HEK293 (cell line): Measurements from ENCODE around the gene IRX3.

Source experiments
- ATF2 ChIP-seq: fragments of 450-650 bp; formaldehyde crosslinking; IDR thresholded peaks from 2 replicates; pipeline ENCODE4 v1.5.1; 2016; ENCODE audit warnings: missing biosample characterization, missing genetic modification characterization, low read depth
- BCL11B ChIP-seq: fragments of 450-650 bp; formaldehyde crosslinking; IDR thresholded peaks from 2 replicates; pipeline ENCODE4 v1.5.1; 2016; ENCODE audit warnings: low read depth, missing biosample characterization, missing genetic modification characterization
- GLIS2 ChIP-seq: fragments of 450-650 bp; formaldehyde crosslinking; IDR thresholded peaks from 2 replicates; pipeline ENCODE4 v1.5.1; 2016; ENCODE audit warnings: missing biosample characterization, missing genetic modification characterization
- KLF1 ChIP-seq: fragments of 450-650 bp; formaldehyde crosslinking; IDR thresholded peaks from 2 replicates; pipeline ENCODE4 v1.5.1; 2016; ENCODE audit warnings: missing biosample characterization, missing genetic modification characterization
- PRDM4 ChIP-seq: fragments of 450-650 bp; formaldehyde crosslinking; IDR thresholded peaks from 2 replicates; pipeline ENCODE4 v1.5.1; 2017; ENCODE audit warnings: missing biosample characterization, missing genetic modification characterization
- TSHZ1 ChIP-seq: fragments of 450-650 bp; formaldehyde crosslinking; IDR thresholded peaks from 2 replicates; pipeline ENCODE4 v1.5.1; 2016; ENCODE audit warnings: missing biosample characterization, missing genetic modification characterization, borderline replicate concordance
- YY1 ChIP-seq: fragments of 450-650 bp; formaldehyde crosslinking; IDR thresholded peaks from 2 replicates; pipeline ENCODE4 v1.5.1; 2018; ENCODE audit warnings: missing biosample characterization, missing genetic modification characterization
- YY2 ChIP-seq: fragments of 450-650 bp; formaldehyde crosslinking; IDR thresholded peaks from 2 replicates; pipeline ENCODE4 v1.5.1; 2016; ENCODE audit warnings: missing biosample characterization, missing genetic modification characterization
- ZNF138 ChIP-seq: fragments of 450-650 bp; formaldehyde crosslinking; IDR thresholded peaks from 2 replicates; pipeline ENCODE4 v1.5.1; 2016; ENCODE audit warnings: missing biosample characterization, missing genetic modification characterization, borderline replicate concordance
- ZNF157 ChIP-seq: fragments of 450-650 bp; formaldehyde crosslinking; IDR thresholded peaks from 2 replicates; pipeline ENCODE4 v1.5.1; 2016; ENCODE audit warnings: missing biosample characterization, missing genetic modification characterization
- ZNF175 ChIP-seq: fragments of 450-650 bp; formaldehyde crosslinking; IDR thresholded peaks from 2 replicates; pipeline ENCODE4 v1.5.1; 2016; ENCODE audit warnings: missing biosample characterization, missing genetic modification characterization
- ZNF23 ChIP-seq: fragments of 450-650 bp; formaldehyde crosslinking; IDR thresholded peaks from 2 replicates; pipeline ENCODE4 v1.5.1; 2016; ENCODE audit warnings: missing biosample characterization, missing genetic modification characterization, borderline replicate concordance
- ZNF26 ChIP-seq: fragments of 450-650 bp; formaldehyde crosslinking; IDR thresholded peaks from 2 replicates; pipeline ENCODE4 v1.5.1; 2016; ENCODE audit warnings: missing biosample characterization, missing genetic modification characterization
- ZNF366 ChIP-seq: fragments of 450-650 bp; formaldehyde crosslinking; conservative IDR thresholded peaks from 2 replicates; pipeline ENCODE4 v1.5.1; 2016; ENCODE audit warnings: missing biosample characterization, missing genetic modification characterization
- ZNF391 ChIP-seq: fragments of 450-650 bp; formaldehyde crosslinking; IDR thresholded peaks from 2 replicates; pipeline ENCODE4 v1.5.1; 2016; ENCODE audit warnings: low read depth, missing biosample characterization, missing genetic modification characterization, borderline replicate concordance
- ZNF423 ChIP-seq: fragments of 450-650 bp; formaldehyde crosslinking; IDR thresholded peaks from 2 replicates; pipeline ENCODE4 v1.5.1; 2016; ENCODE audit warnings: missing biosample characterization, missing genetic modification characterization
- ZNF48 ChIP-seq: fragments of 450-650 bp; formaldehyde crosslinking; IDR thresholded peaks from 2 replicates; pipeline ENCODE4 v1.5.1; 2016; ENCODE audit warnings: missing biosample characterization, missing genetic modification characterization
- ZNF488 ChIP-seq: fragments of 450-650 bp; formaldehyde crosslinking; IDR thresholded peaks from 2 replicates; pipeline ENCODE4 v1.5.1; 2016; ENCODE audit warnings: missing biosample characterization, missing genetic modification characterization
- ZNF510 ChIP-seq: fragments of 450-650 bp; formaldehyde crosslinking; IDR thresholded peaks from 2 replicates; pipeline ENCODE4 v1.5.1; 2018; ENCODE audit warnings: mild to moderate bottlenecking, missing genetic modification characterization, missing biosample characterization; ENCODE audit not compliant: insufficient replicate concordance
- ZNF513 ChIP-seq: fragments of 450-650 bp; IDR thresholded peaks from 2 replicates; pipeline ENCODE4 v1.5.1; 2018; ENCODE audit warnings: missing biosample characterization, missing genetic modification characterization
- ZNF514 ChIP-seq: fragments of 450-650 bp; formaldehyde crosslinking; IDR thresholded peaks from 2 replicates; pipeline ENCODE4 v1.5.1; 2016; ENCODE audit warnings: missing biosample characterization, missing genetic modification characterization
- ZNF544 ChIP-seq: fragments of 450-650 bp; formaldehyde crosslinking; IDR thresholded peaks from 2 replicates; pipeline ENCODE4 v1.5.0; 2017; ENCODE audit warnings: missing biosample characterization, missing genetic modification characterization
- ZNF549 ChIP-seq: fragments of 450-650 bp; IDR thresholded peaks from 2 replicates; pipeline ENCODE4 v1.5.1; 2018; ENCODE audit warnings: missing biosample characterization, missing genetic modification characterization, mild to moderate bottlenecking, inconsistent platforms, moderate library complexity
- ZNF560 ChIP-seq: fragments of 450-650 bp; formaldehyde crosslinking; IDR thresholded peaks from 2 replicates; pipeline ENCODE4 v1.5.1; 2017; ENCODE audit warnings: missing biosample characterization, missing genetic modification characterization, borderline replicate concordance
- ZNF571 ChIP-seq: fragments of 450-650 bp; formaldehyde crosslinking; IDR thresholded peaks from 2 replicates; pipeline ENCODE4 v1.5.0; 2017; ENCODE audit warnings: missing biosample characterization, missing genetic modification characterization
- ZNF623 ChIP-seq: fragments of 450-650 bp; formaldehyde crosslinking; IDR thresholded peaks from 2 replicates; pipeline ENCODE4 v1.5.1; 2016; ENCODE audit warnings: missing biosample characterization, missing genetic modification characterization
- ZNF768 ChIP-seq: fragments of 450-650 bp; formaldehyde crosslinking; IDR thresholded peaks from 2 replicates; pipeline ENCODE4 v1.5.1; 2018; ENCODE audit warnings: missing biosample characterization, mild to moderate bottlenecking, missing genetic modification characterization
- ZSCAN30 ChIP-seq: fragments of 450-650 bp; IDR thresholded peaks from 2 replicates; pipeline ENCODE4 v1.5.1; 2018; ENCODE audit warnings: missing biosample characterization, mild to moderate bottlenecking, missing genetic modification characterization, moderate library complexity

Gene IRX3

GRCh38 chr16:54284931-54285413 is 1.6 kb downstream of the IRX3 start (continued):
- TF ChIP-seq BCL11B (tag by site-specific recombination): no peak
- no peak for TF ChIP-seq ZNF623 (tag by site-specific recombination)
- no peak for TF ChIP-seq YY2
- no peak for TF ChIP-seq TSHZ1
- TF ChIP-seq ZNF423 (tag by site-specific recombination): no peak
- TF ChIP-seq ZNF175: no peak
- TF ChIP-seq ZNF157 (tag by site-specific recombination): no peak
- peak; percentile 79 for TF ChIP-seq GLIS2 (tag by site-specific recombination)
- no peak for TF ChIP-seq ZNF560 (tag by site-specific recombination)
- peak; percentile 93 for TF ChIP-seq ZNF513 (tag by site-specific recombination)
- TF ChIP-seq ZNF26 (tag by site-specific recombination): no peak
- no peak for TF ChIP-seq ZNF391 (tag by site-specific recombination)
- no peak for TF ChIP-seq ZNF514 (tag by site-specific recombination)
- no peak for TF ChIP-seq YY1 (tag by site-specific recombination)
- TF ChIP-seq KLF1: peak; percentile 19; the same call in 1 of the 2 replicates
- TF ChIP-seq ZNF768 (tag by site-specific recombination): no peak
- no peak for TF ChIP-seq ZNF48 (tag by site-specific recombination)
- no peak for TF ChIP-seq ZNF549
- no peak for TF ChIP-seq ZNF488
- TF ChIP-seq PRDM4 (tag by site-specific recombination): no peak
- TF ChIP-seq ZNF138 (tag by site-specific recombination): no peak
- TF ChIP-seq ZNF571: no peak
- TF ChIP-seq ZNF366 (tag by site-specific recombination): peak; percentile 31; the same call in 1 of the 2 replicates
- no peak for TF ChIP-seq ZNF544 (tag by site-specific recombination)
- TF ChIP-seq ATF2 (tag by site-specific recombination): no peak
- TF ChIP-seq ZNF23 (tag by site-specific recombination): 0 out of 2 replicates have a peak, but pooled peaks have one; percentile 37
- no peak for TF ChIP-seq ZNF510 (tag by site-specific recombination)
- TF ChIP-seq ZSCAN30: no peak
